IMR-90 (cell line): ENCODE results near the gene MYO5A.

Experiments
- CEBPB ChIP-seq: IDR thresholded peaks from 2 replicates; pipeline ENCODE4 v1.6.1; 2012; ENCODE audit warnings: low read depth, low read length, improper control_type of control experiment
- ELK1 ChIP-seq: fragments of 150-350 bp; IDR thresholded peaks from 2 replicates; pipeline ENCODE4 v1.6.1; 2016; ENCODE audit warnings: low read depth, mild to moderate bottlenecking, low read length, moderate library complexity, borderline replicate concordance
- MAFK ChIP-seq: IDR thresholded peaks from 2 replicates; pipeline ENCODE4 v1.6.1; 2012; ENCODE audit warnings: low read depth, low read length, improper control_type of control experiment
- MAZ ChIP-seq: IDR thresholded peaks from 2 replicates; pipeline ENCODE4 v1.6.1; 2012; ENCODE audit warnings: low read depth, mild to moderate bottlenecking, low read length, improper control_type of control experiment, moderate library complexity, borderline replicate concordance
- NFE2L2 ChIP-seq: fragments of 150-350 bp; IDR thresholded peaks from 2 replicates; pipeline ENCODE4 v1.6.1; 2016; ENCODE audit warnings: low read depth, mild to moderate bottlenecking, low read length
- RAD21 ChIP-seq: IDR thresholded peaks from 2 replicates; pipeline ENCODE4 v1.6.1; 2012; ENCODE audit warnings: low read length, improper control_type of control experiment
- RCOR1 ChIP-seq: IDR thresholded peaks from 2 replicates; pipeline ENCODE4 v1.6.1; 2012; ENCODE audit warnings: mild to moderate bottlenecking, low read length, improper control_type of control experiment; ENCODE audit not compliant: insufficient replicate concordance
- RFX5 ChIP-seq: IDR thresholded peaks from 2 replicates; pipeline ENCODE4 v1.8.0; 2012; ENCODE audit warnings: low read depth, mild to moderate bottlenecking, low read length, moderate library complexity
- TF ChIP-seq, protein P1 (sequence below): conservative IDR thresholded peaks from 2 replicates; pipeline ENCODE4 v1.5.1; 2012; ENCODE audit warnings: mild to moderate bottlenecking, low read depth, low read length, improper control_type of control experiment
- TF ChIP-seq, protein P2 (sequence below): fragments of 150-350 bp; IDR thresholded peaks from 2 replicates; pipeline ENCODE4 v1.6.1; 2017; ENCODE audit warnings: mild to moderate bottlenecking, antibody characterized with exemption, low read length, low read depth

- TF ChIP-seq MAFK, result no peak
- TF ChIP-seq, protein P1, sequence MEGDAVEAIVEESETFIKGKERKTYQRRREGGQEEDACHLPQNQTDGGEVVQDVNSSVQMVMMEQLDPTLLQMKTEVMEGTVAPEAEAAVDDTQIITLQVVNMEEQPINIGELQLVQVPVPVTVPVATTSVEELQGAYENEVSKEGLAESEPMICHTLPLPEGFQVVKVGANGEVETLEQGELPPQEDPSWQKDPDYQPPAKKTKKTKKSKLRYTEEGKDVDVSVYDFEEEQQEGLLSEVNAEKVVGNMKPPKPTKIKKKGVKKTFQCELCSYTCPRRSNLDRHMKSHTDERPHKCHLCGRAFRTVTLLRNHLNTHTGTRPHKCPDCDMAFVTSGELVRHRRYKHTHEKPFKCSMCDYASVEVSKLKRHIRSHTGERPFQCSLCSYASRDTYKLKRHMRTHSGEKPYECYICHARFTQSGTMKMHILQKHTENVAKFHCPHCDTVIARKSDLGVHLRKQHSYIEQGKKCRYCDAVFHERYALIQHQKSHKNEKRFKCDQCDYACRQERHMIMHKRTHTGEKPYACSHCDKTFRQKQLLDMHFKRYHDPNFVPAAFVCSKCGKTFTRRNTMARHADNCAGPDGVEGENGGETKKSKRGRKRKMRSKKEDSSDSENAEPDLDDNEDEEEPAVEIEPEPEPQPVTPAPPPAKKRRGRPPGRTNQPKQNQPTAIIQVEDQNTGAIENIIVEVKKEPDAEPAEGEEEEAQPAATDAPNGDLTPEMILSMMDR, result no peak
- TF ChIP-seq, protein P2, sequence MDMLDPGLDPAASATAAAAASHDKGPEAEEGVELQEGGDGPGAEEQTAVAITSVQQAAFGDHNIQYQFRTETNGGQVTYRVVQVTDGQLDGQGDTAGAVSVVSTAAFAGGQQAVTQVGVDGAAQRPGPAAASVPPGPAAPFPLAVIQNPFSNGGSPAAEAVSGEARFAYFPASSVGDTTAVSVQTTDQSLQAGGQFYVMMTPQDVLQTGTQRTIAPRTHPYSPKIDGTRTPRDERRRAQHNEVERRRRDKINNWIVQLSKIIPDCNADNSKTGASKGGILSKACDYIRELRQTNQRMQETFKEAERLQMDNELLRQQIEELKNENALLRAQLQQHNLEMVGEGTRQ, result no peak
- TF ChIP-seq RCOR1, result no peak
- no peak for TF ChIP-seq CEBPB
- no peak for TF ChIP-seq RAD21
- TF ChIP-seq ELK1, result no peak
- no peak for TF ChIP-seq RFX5
- TF ChIP-seq NFE2L2, result no peak
- TF ChIP-seq MAZ, result no peak
Measured at GRCh38 chr15:52515343-52515742, 13.3 kb downstream of the MYO5A start.
